ENCODE data around the gene ADAMTS12. TPM values are rescaled to one million over a fixed set of nuclear protein-coding genes. Genes with fewer than 3 reads are reported as not detected.

ADAMTS12 gene
- total and polyA plus RNA-seq, 2 of the 8 experiments (the other 6 are each of a cell fraction or from before 2014, with no cell fraction given) = 6.4 to 12.8 TPM

DNA sequence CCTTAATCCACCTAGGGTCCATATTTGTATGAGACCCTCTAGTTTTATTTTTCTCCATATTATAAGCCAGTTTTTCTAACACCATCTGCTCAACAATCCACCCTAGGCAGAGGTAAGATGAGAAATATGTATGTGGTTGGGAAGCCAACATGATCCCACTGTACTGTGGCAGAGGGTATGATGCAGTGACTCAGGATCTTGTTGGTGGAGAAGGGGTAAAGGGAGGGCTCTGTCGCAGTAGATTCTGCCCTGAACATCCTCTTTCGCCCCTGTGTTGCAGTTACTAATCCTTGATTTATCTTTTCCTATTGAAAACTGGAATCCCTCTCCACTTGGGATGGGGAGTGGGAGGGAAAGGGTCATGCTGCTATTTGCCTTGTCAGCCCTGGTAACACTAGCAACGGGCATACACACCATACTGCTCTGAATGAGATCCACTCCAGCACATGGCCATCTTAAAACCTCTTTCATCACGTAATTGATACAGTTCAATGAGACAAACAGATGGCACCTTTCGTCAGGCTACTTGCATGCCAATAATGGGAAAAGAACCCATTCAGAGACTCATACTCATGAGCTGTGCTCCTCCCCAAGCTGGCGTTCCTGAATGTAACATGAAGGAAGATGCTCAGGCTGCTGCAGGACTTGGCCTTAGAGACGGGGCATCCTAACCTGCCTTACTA, 63.0 kb downstream of the ADAMTS12 start:
- H3K4me2 ChIP-seq (ENCODE audit: insufficient read depth in 1 of 2, low read depth in 2 of 2, low read length in 2 of 2) = no peak overlapping the region
- H4K20me1 ChIP-seq (replicated peaks in 1 of 2; ENCODE audit: control insufficient read depth in 1 of 2, insufficient read depth in 2 of 2, low read length in 2 of 2) = no peaks in the 10 kb centered on the region
- no peak overlapping the region for H3K4ac ChIP-seq (replicated peaks; ENCODE audit: insufficient read length, low read depth, low read length)
- no peak overlapping the region for H2BK5ac ChIP-seq (ENCODE audit: low read depth, low read length)
- H2BK120ac ChIP-seq (replicated peaks; ENCODE audit: low read depth, low read length) = no peak overlapping the region
- no peak overlapping the region for H3K14ac ChIP-seq (ENCODE audit: insufficient read length)
- no peak overlapping the region for H3K27ac ChIP-seq (ENCODE audit: low read depth, low read length)
- POLR2A ChIA-PET (ENCODE audit: partially characterized antibody) = interaction anchor here (0.9 kb wide), 1 partner anchor 20 kb away, joined by 3 read pairs; no protein-coding TSS in a partner anchor
- H2AK5ac ChIP-seq (ENCODE audit: low read depth, low read length) = no peak overlapping the region
- FAIRE-seq (no peak), DNase-seq (ENCODE audit: low read depth in 1 of 2, low spot score in 2 of 2) (no peak)
- no peak overlapping the region for H2BK15ac ChIP-seq (ENCODE audit: low read length)
- H3K18ac ChIP-seq (ENCODE audit: extremely low read depth, low read length) = no peak overlapping the region; the same call in 1 of the 2 replicates
- H3K36me3 ChIP-seq (ENCODE audit: control insufficient read depth in 2 of 4, insufficient read depth in 4 of 4, low read length in 3 of 4) = no peaks in the 10 kb centered on the region
- H4K91ac ChIP-seq (replicated peaks; ENCODE audit: insufficient read length, low read length) = no peak overlapping the region
- H4K8ac ChIP-seq (ENCODE audit: extremely low read depth, insufficient read depth, low read length) = no peak overlapping the region
- H3K56ac ChIP-seq (replicated peaks; ENCODE audit: insufficient read length, low read depth, low read length) = no peak overlapping the region
- WGBS, 2 experiments (ENCODE audit: extremely low coverage in 1 of 2, insufficient coverage in 1 of 2, insufficient read length in 1 of 2, insufficient replicate concordance in 2 of 2, low coverage in 1 of 2, low lambda C conversion rate in 2 of 2, missing lambda C conversion rate in 1 of 2) = 88% methylated on average over 7 of the region's 7 CpGs; no CpG with 5 or more reads in 1 of the 2 experiments
- H3K79me2 ChIP-seq (ENCODE audit: control insufficient read depth in 1 of 2, insufficient read depth in 2 of 2, low read length in 2 of 2) = no peaks in the 10 kb centered on the region
- no peak overlapping the region for H3K23ac ChIP-seq (ENCODE audit: insufficient read length)
- no peak overlapping the region; the same call in 1 of the 2 replicates for H2BK12ac ChIP-seq (ENCODE audit: low read depth, low read length)
- H2AFZ ChIP-seq (ENCODE audit: low read length) = no peak overlapping the region
- no peak overlapping the region for H4K5ac ChIP-seq (ENCODE audit: insufficient read length, low read depth, low read length)
- H3K23me2 ChIP-seq (ENCODE audit: low read depth, low read length) = no peaks in the 10 kb centered on the region
- no peaks in the 10 kb centered on the region for H3K9me3 ChIP-seq (ENCODE audit: insufficient read depth in 2 of 2, low read depth in 1 of 2, low read length in 1 of 2)
- no peaks in the 10 kb centered on the region for H3K27me3 ChIP-seq (replicated peaks in 1 of 4; ENCODE audit: control insufficient read depth in 3 of 4, extremely low read depth in 1 of 4, insufficient read depth in 3 of 4, low read length in 3 of 4)
- no peak overlapping the region for H2BK20ac ChIP-seq (ENCODE audit: low read length)
- no peaks in the 10 kb centered on the region; the same call in 1 of the 2 replicates for H3K79me1 ChIP-seq (ENCODE audit: low read depth, low read length)
- H3K4me1 ChIP-seq (replicated peaks in 1 of 4; ENCODE audit: control insufficient read depth in 3 of 4, insufficient read depth in 4 of 4, low read length in 3 of 4) = peaks cover 0 to 8% (median 3%) of the 10 kb centered on the region in 4 experiments; a peak in 4 of 7 replicates
- H3K9ac ChIP-seq (replicated peaks in 1 of 4; ENCODE audit: extremely low read depth in 1 of 4, low read depth in 3 of 4, low read length in 3 of 4) = no peak overlapping the region
- H3K4me3 ChIP-seq (ENCODE audit: extremely low read depth in 1 of 4, insufficient read depth in 2 of 4, low read depth in 3 of 4, low read length in 4 of 4) = no peak overlapping the region
- CTCF ChIA-PET (ENCODE audit: partially characterized antibody) = interaction anchor here (1.0 kb wide), 1 partner anchor 141 kb away, joined by 3 read pairs; no protein-coding TSS in a partner anchor
- TF ChIP-seq JUN (IDR thresholded peaks at IDR 0.05; ENCODE audit: low read depth, low read length) (no peak), SRF (IDR thresholded peaks at IDR 0.05; ENCODE audit: low read depth, low read length) (no peak), SIRT6 (IDR thresholded peaks at IDR 0.05; ENCODE audit: low read length) (no peak), SIX5 (IDR thresholded peaks at IDR 0.05; ENCODE audit: low read depth, low read length) (no peak), SUZ12 (IDR thresholded peaks at IDR 0.05; ENCODE audit: low read length) (no peak), YY1 (IDR thresholded peaks at IDR 0.05; ENCODE audit: low read depth, low read length) (no peak), MAX (IDR thresholded peaks at IDR 0.05) (no peak), CEBPB (IDR thresholded peaks at IDR 0.05; ENCODE audit: low read depth, low read length) (no peak), CBX5 (IDR thresholded peaks at IDR 0.05; ENCODE audit: low read depth, low read length) (no peak), TAF7 (optimal IDR thresholded peaks at IDR 0.05; ENCODE audit: borderline replicate concordance, low read depth, low read length) (no peak), EGR1 (IDR thresholded peaks at IDR 0.05; ENCODE audit: borderline replicate concordance, low read depth, low read length) (no peak), SIN3A (conservative IDR thresholded peaks at IDR 0.05 in 1 of 2, IDR thresholded peaks at IDR 0.05 in 1 of 2; ENCODE audit: low read depth in 1 of 2, low read length in 2 of 2) (no peak), NRF1 (IDR thresholded peaks at IDR 0.05; ENCODE audit: low read depth, low read length) (no peak)

All from H1 (cell line).